Activated T-helper 2 cell treated with anti-CD3 and anti-CD28 coated beads, Interferon-gamma antibody, Interleukin-2, Interleukin-4, amounts not matched to agents 10 μg/mL and 5 μg/mL and 100 μg/mL, durations not matched to agents 14 hours and 24 hours and 36 hours (primary cell): Measurements from ENCODE around the gene NEK2. TPM values are rescaled to one million over a fixed set of nuclear protein-coding genes. Genes with fewer than 3 reads are reported as not detected.

ENCODE experiments used
- DNase-seq: peaks from one replicate; pipeline ENCODE4 v3.0.0; 2021; ENCODE audit warnings: low spot score
- H3K27ac Mint-ChIP-seq: one replicate; pipeline ENCODE4 v1.8.0; 2021; ENCODE audit warnings: mixed read lengths
- H3K27me3 Mint-ChIP-seq: one replicate; pipeline ENCODE4 v1.8.0; 2021; ENCODE audit warnings: low read depth, mixed read lengths
- H3K36me3 Mint-ChIP-seq: one replicate; pipeline ENCODE4 v1.8.0; 2021; ENCODE audit warnings: low read depth, mixed read lengths
- H3K4me1 Mint-ChIP-seq: one replicate; pipeline ENCODE4 v1.8.0; 2021; ENCODE audit warnings: low read depth, mixed read lengths
- H3K4me3 Mint-ChIP-seq: one replicate; pipeline ENCODE4 v1.8.0; 2021; ENCODE audit warnings: low read depth, mild to moderate bottlenecking, moderate library complexity, mixed read lengths
- H3K9me3 Mint-ChIP-seq: one replicate; pipeline ENCODE4 v1.8.0; 2021; ENCODE audit warnings: mixed read lengths
- intact Hi-C: fragments of 100-400 bp; cut with micrococcal nuclease; formaldehyde crosslinking; loops from one replicate; pipeline ENCODE4 v1.15.1; 2023
- total RNA-seq: library from RNA; stranded (reverse); gene quantifications from 2 replicates; pipeline ENCODE4 v1.2.3, GENCODE V29; 2022

The NEK2 gene
- total RNA-seq, 1 donor from 2014 or later, result 24.1 TPM

DNA sequence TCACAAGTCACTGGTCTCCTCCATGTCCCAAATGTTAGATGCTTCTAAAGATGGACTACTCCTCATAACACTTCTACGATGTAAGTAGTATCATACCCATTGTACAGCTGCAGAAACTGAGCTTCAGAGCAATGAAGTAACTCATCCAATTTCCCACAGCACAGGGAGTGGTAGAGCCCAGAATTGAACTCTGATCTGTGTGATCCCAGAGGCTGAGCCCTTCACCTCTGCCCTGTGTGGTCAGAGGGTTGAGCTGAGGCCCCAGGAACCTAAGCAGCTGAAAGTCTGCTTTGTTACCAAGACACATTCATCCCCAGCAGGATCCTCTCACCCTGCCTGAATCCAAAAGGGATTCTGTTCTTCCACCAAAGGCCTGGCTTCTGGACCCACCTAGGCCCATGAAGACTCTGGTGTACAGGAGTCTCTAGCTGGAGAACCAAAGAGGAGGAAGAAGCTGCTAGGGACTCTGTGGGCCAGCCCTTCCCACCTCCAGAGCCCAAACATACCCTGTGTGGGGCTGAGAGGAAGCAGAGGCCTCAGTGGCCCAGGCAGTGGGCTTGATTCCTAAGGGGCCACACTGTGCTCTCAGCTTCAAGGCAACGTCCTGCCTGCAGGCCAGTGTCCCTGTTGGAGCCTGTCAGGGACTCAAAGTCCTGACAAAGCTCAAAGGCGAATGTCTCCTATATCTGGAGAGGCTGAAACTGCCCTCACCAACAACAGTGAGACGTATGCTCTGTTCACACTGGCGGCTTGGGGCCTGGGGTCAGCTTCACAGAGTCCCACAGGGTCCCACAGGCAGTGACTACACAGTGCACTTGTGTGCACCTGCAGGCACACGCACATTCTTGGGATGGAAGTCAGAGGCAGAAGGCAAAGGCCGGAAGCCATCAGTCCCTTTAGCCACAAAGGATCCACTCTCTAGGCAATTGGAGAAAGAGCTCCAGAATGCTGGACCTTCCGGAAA is 56.1 kb downstream of the NEK2 start:
- intact Hi-C loops, result no loop called here
- H3K36me3 Mint-ChIP-seq, result no peaks in the 10 kb centered on the region

DNA sequence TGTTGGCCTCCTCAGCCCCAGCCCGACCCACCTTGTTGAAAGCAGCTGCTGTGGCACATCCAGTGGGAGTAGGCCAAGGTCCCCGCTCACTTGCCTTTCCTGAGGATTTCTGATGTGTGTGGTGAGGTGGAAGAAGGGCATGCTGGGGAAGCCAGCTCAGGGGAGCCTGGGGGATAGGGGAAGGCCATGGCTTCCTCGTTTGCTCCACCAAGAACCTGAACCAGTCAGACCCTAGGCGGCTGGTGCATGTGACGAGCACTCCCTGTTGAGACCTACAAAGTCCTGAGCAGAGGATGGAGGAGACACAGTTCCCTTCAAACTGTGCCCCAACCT is 58.5 kb downstream of the NEK2 start:
- intact Hi-C loops, result no loop called here
- H3K27me3 Mint-ChIP-seq, result no peaks in the 10 kb centered on the region
- no peak overlapping the region for H3K4me3 Mint-ChIP-seq
- no peaks in the 10 kb centered on the region for H3K9me3 Mint-ChIP-seq
- no peak for DNase-seq
- H3K4me1 Mint-ChIP-seq, result no peaks in the 10 kb centered on the region
- no peaks in the 10 kb centered on the region for H3K36me3 Mint-ChIP-seq
- H3K27ac Mint-ChIP-seq, result no peak overlapping the region

More for the DNA sequence above, 56.1 kb downstream of the NEK2 start:
- H3K4me3 Mint-ChIP-seq, result no peak overlapping the region
- no peak for DNase-seq
- H3K4me1 Mint-ChIP-seq, result peaks cover 13% of the 10 kb centered on the region
- no peaks in the 10 kb centered on the region for H3K9me3 Mint-ChIP-seq
- H3K27me3 Mint-ChIP-seq, result no peaks in the 10 kb centered on the region
- no peak overlapping the region for H3K27ac Mint-ChIP-seq

DNA sequence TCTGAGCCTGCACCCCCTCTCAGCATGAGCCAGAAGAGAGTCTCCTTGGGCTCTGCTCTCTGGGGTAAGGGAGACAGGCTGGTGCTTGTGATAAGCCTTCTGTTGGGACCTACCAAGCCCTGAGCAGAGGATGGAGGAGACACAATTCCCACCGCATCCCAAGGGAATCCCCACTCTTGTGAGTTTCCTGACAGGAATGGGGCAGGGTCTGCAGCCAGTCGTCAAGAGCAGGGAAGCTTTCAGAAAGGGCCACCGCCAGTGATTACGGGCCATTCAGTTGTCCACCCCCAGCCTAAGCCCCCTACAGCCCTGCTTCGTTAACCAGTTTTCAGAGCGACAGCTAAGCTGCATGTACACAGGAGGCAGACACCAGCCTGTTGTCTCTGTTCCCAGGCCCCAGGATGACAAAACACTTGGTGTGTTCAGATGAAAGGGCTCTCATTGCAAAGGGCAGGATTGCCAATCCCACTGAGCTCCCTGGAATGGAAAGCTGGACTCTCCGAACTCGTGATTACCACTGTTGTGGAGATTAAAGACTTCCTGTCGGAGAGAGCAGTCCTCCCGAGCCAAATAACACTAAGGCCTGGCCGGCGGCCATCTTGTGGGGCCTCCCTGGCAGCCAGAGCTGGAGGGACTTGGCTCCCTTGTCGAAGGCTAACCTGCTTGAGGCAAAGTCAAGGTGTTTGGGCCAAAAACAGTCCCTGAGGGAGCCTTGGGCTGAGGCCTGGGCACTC is 59.0 kb downstream of the NEK2 start:
- Mint-ChIP-seq H3K27me3 (no peaks in the 10 kb centered on the region), H3K9me3 (no peaks in the 10 kb centered on the region), H3K36me3 (no peaks in the 10 kb centered on the region), H3K4me1 (no peaks in the 10 kb centered on the region), H3K27ac (no peak overlapping the region), H3K4me3 (no peak overlapping the region)
- intact Hi-C loops, result no loop called here
- no peak for DNase-seq

DNA sequence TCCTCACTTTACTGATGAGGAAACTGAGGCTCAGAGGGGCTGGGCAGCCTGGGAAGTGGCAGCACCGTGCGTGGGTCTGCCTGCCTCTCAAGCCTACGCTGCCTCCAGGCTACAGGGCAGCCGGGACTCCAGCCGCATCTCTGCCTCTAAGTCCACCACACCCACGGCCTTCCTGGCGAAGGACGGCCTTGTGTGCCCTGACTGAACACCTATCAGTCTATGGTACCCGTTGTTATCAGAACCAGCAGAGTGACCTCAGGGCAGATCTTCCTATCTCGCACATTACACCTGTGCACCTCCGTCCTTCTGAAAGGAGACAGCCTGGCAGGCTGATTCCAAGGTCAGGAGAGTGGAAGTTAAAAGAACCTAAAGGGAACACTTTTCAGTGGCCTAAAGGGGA is 60.8 kb downstream of the NEK2 start:
- intact Hi-C loops, result no loop called here
- H3K27ac Mint-ChIP-seq, result no peak overlapping the region
- H3K9me3 Mint-ChIP-seq, result no peaks in the 10 kb centered on the region
- no peaks in the 10 kb centered on the region for H3K4me1 Mint-ChIP-seq
- no peaks in the 10 kb centered on the region for H3K36me3 Mint-ChIP-seq
- DNase-seq, result no peak
- H3K27me3 Mint-ChIP-seq, result no peaks in the 10 kb centered on the region
- no peak overlapping the region for H3K4me3 Mint-ChIP-seq

DNA sequence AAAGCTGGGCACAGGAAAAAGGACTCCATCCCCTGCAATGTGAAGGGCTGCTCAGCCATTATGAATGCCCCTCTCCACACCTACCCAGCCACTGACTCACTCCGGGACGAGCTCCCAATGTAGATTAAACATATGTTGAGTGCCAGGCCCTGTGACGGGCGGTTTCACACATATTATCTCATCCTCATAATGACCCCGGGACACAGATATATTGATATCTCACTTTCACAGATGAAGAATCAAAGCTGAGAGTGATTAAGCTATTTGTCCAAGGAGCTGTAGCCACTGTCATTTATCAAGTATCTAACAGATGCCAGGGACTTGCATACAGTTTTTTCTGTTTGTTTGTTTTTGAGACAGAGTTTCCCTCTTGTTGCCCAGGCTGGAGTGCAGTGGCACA is 61.5 kb downstream of the NEK2 start:
- Mint-ChIP-seq H3K27ac (no peak overlapping the region), H3K36me3 (no peaks in the 10 kb centered on the region), H3K27me3 (no peaks in the 10 kb centered on the region), H3K4me1 (no peaks in the 10 kb centered on the region), H3K4me3 (no peak overlapping the region), H3K9me3 (no peaks in the 10 kb centered on the region)
- no peak for DNase-seq
- intact Hi-C loops, result no loop called here

DNA sequence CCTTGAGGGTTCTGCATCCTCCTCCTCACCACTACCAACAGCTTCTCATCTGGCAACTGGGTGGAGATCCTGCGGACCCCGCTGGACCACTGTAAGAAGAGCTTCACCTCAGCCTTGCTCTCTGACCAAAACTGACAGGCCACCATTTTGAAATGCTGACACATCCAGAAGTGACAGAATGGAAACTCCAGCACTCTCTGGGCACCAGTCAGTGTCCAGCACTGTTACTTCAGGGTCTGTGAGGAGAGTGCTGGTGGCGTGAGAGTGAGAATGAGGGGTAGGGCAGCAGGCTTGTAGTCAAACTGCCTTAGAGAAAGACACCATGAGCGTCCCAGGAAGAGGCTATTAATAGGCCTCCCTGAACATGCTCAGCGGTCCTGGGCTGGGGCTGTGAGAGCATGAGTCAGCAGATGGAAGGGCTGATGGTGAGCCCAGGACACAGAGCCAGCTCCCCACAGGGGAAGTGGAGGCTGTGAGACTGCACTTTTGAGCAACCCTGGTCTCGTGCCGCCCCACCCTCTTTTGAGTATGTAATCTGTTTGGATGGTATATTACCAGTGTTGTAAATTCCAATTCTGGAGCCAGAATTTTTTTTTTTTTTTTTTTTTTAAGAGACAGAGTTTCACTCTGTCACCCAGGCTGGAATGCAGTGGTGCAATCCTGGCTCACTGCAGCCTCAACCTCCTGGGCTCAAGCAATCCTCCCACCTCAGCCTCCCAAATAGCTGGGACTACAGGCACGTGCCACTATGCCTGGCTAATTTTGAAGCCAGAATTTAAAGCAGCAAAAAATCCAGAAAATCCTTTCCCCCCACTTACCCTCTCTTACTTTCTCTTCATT is 62.1 kb downstream of the NEK2 start:
- H3K9me3 Mint-ChIP-seq, result no peaks in the 10 kb centered on the region
- no peak overlapping the region for H3K27ac Mint-ChIP-seq
- no peaks in the 10 kb centered on the region for H3K4me1 Mint-ChIP-seq
- no peak for DNase-seq
- intact Hi-C loops, result no loop called here
- no peaks in the 10 kb centered on the region for H3K27me3 Mint-ChIP-seq
- H3K4me3 Mint-ChIP-seq, result no peak overlapping the region
- no peaks in the 10 kb centered on the region for H3K36me3 Mint-ChIP-seq

DNA sequence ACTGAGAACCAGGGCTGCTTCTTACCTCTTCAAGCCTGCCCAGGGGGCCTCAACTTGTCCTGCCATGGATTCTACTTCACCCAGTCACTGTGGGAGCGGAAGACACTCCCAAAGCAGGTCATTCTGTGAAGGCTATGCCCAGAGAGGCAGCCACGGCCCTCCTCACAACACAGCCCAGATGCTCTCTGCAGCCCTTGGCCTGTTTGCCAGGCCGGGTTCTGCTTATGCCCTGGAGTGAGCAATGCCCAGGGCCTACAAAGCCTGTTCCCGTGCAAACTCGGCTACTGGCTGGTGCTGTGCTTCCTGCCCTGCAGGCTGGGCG is 62.7 kb downstream of the NEK2 start:
- Mint-ChIP-seq H3K9me3 (no peaks in the 10 kb centered on the region), H3K4me3 (no peak overlapping the region), H3K27me3 (no peaks in the 10 kb centered on the region), H3K27ac (no peak overlapping the region), H3K36me3 (no peaks in the 10 kb centered on the region), H3K4me1 (peaks cover 3% of the 10 kb centered on the region)
- no peak for DNase-seq
- intact Hi-C loops, result no loop called here

Other genes starting within 250 kb of the NEK2 start
- gene RD3, start 183.5 kb downstream of the NEK2 start, total RNA-seq, result not detected in 2 replicates
- 7.9 and 8.0 TPM in 2 replicates for gene SLC30A1, start 96.5 kb downstream of the NEK2 start, total RNA-seq
- 27.8 and 31.1 TPM in 2 replicates for gene LPGAT1, start 155.1 kb upstream of the NEK2 start, total RNA-seq